IMR-90 (cell line): Measurements from ENCODE around the gene IL10. TPM values are rescaled to one million over a fixed set of nuclear protein-coding genes. Genes with fewer than 3 reads are reported as not detected.

Experiments
- ATAC-seq: fragments of 200-7000 bp; cut with Tn5 transposase; 2 replicates; pipeline ENCODE4 v1.9.1; 2020; ENCODE audit warnings: low read depth, mild to moderate bottlenecking, moderate library complexity
- BruUV-seq: library from RNA; stranded (reverse); fragments of 400-500 nt; replicated peaks from 2 replicates; lab custom pipeline; 2021; lab: Mats Ljungman, UMichigan
- CTCF ChIA-PET: fragments of 300-600 bp; formaldehyde crosslinking; extraction: SDS; loops from one replicate; lab custom pipeline; 2021; ENCODE audit warnings: antibody characterized with exemption; lab: Yijun Ruan, JAX
- POLR2A ChIA-PET: fragments of 300-600 bp; sonication (Branson Sonifier 250); formaldehyde crosslinking; loops from one replicate; lab custom pipeline; 2022; ENCODE audit warnings: antibody characterized with exemption; ENCODE audit not compliant: unreplicated experiment; lab: Charles Lee
- DNase-seq: peaks from one replicate; pipeline ENCODE4 v3.0.0; 2013
- H2AFZ ChIP-seq: replicated peaks from 2 replicates; pipeline ENCODE3; 2013; ENCODE audit warnings: low read length, mild to moderate bottlenecking; ENCODE audit not compliant: poor library complexity
- H2AK5ac ChIP-seq: 2 replicates; pipeline ENCODE4 v1.6.1; 2013; ENCODE audit warnings: low read depth, low read length, inconsistent platforms
- H2AK9ac ChIP-seq: replicated peaks from 2 replicates; pipeline ENCODE3; 2013; ENCODE audit warnings: mild to moderate bottlenecking, low read depth, low read length, moderate library complexity; ENCODE audit not compliant: poor library complexity
- H2BK120ac ChIP-seq: 2 replicates; pipeline ENCODE4 v1.6.1; 2013; ENCODE audit warnings: low read depth, low read length, inconsistent platforms
- H2BK15ac ChIP-seq: 3 replicates; pipeline ENCODE4 v1.6.1; 2013; ENCODE audit warnings: low read depth, low read length, inconsistent platforms
- H2BK20ac ChIP-seq: 2 replicates; pipeline ENCODE4 v1.6.1; 2013; ENCODE audit warnings: low read depth, mild to moderate bottlenecking, inconsistent platforms, low read length, moderate library complexity
- H2BK5ac ChIP-seq: 2 replicates; pipeline ENCODE4 v1.6.1; 2013; ENCODE audit warnings: mild to moderate bottlenecking, low read depth, low read length, inconsistent platforms; ENCODE audit not compliant: poor library complexity, severe bottlenecking
- H3K14ac ChIP-seq: replicated peaks from 2 replicates; pipeline ENCODE4 v1.6.1; 2013; ENCODE audit warnings: low read depth, low read length, inconsistent platforms
- H3K18ac ChIP-seq: 2 replicates; pipeline ENCODE4 v1.6.1; 2013; ENCODE audit warnings: low read depth, low read length, control low read depth
- H3K23ac ChIP-seq: 2 replicates; pipeline ENCODE4 v1.6.1; 2013; ENCODE audit warnings: low read depth, low read length, inconsistent platforms
- H3K27ac ChIP-seq: 2 replicates; pipeline ENCODE4 v1.5.1; 2013; ENCODE audit warnings: mild to moderate bottlenecking, control low read depth, low read length; ENCODE audit not compliant: insufficient read depth
- H3K27me3 ChIP-seq: 2 replicates; pipeline ENCODE4 v1.6.1; 2013; ENCODE audit warnings: low read length; ENCODE audit not compliant: control insufficient read depth, insufficient read depth
- H3K36me3 ChIP-seq: 2 replicates; pipeline ENCODE4 v1.6.1; 2013; ENCODE audit warnings: low read length, mixed read lengths; ENCODE audit not compliant: control insufficient read depth, insufficient read depth
- H3K4ac ChIP-seq: 2 replicates; pipeline ENCODE4 v1.6.1; 2013; ENCODE audit warnings: low read depth, low read length, inconsistent platforms
- H3K4me1 ChIP-seq: 2 replicates; pipeline ENCODE4 v1.6.1; 2013; ENCODE audit warnings: low read length, mixed read lengths; ENCODE audit not compliant: control insufficient read depth, insufficient read depth
- H3K4me2 ChIP-seq: 2 replicates; pipeline ENCODE4 v1.6.1; 2013; ENCODE audit warnings: low read depth, mild to moderate bottlenecking, control low read depth, low read length, moderate library complexity
- H3K4me3 ChIP-seq: 2 replicates; pipeline ENCODE4 v1.5.1; 2013; ENCODE audit warnings: low read depth, mild to moderate bottlenecking, control low read depth, low read length, moderate library complexity; ENCODE audit not compliant: insufficient read depth
- H3K56ac ChIP-seq: 2 replicates; pipeline ENCODE4 v1.6.1; 2013; ENCODE audit warnings: low read length, inconsistent platforms; ENCODE audit not compliant: insufficient read depth; ENCODE audit errors: extremely low read depth
- H3K79me1 ChIP-seq, 2 experiments: 2 replicates each; pipeline ENCODE4 v1.6.1; 2013; ENCODE audit warnings: low read length in 2 of 2, inconsistent platforms in 1 of 2, low read depth in 1 of 2
- H3K9ac ChIP-seq: 2 replicates; pipeline ENCODE4 v1.6.1; 2013; ENCODE audit warnings: low read depth, low read length, control low read depth
- H3K9me1 ChIP-seq: 2 replicates; pipeline ENCODE4 v1.6.1; 2013; ENCODE audit warnings: low read length, inconsistent platforms; ENCODE audit not compliant: insufficient read depth
- H3K9me3 ChIP-seq: 2 replicates; pipeline ENCODE4 v1.6.1; 2013; ENCODE audit warnings: low read length; ENCODE audit not compliant: control insufficient read depth, insufficient read depth
- H4K20me1 ChIP-seq: 2 replicates; pipeline ENCODE4 v1.6.1; 2013; ENCODE audit warnings: low read length, inconsistent platforms; ENCODE audit not compliant: insufficient read depth
- H4K5ac ChIP-seq: 2 replicates; pipeline ENCODE4 v1.6.1; 2013; ENCODE audit warnings: mild to moderate bottlenecking, low read depth, low read length, control low read depth
- H4K8ac ChIP-seq, 2 experiments: 2 replicates each; pipeline ENCODE4 v1.6.1; 2013; ENCODE audit warnings: low read depth in 2 of 2, low read length in 2 of 2, control low read depth in 1 of 2, inconsistent platforms in 1 of 2
- H4K91ac ChIP-seq: 2 replicates; pipeline ENCODE4 v1.6.1; 2013; ENCODE audit warnings: low read depth, low read length, inconsistent platforms; ENCODE audit not compliant: insufficient read depth
- FOS ChIP-seq: fragments of 150-350 bp; IDR thresholded peaks from 2 replicates; pipeline ENCODE4 v1.6.1; 2016; ENCODE audit warnings: low read depth, low read length
- POLR2A ChIP-seq: IDR thresholded peaks from 2 replicates; pipeline ENCODE4 v1.6.1; 2012; ENCODE audit warnings: mild to moderate bottlenecking, low read depth, low read length
- RAD21 ChIP-seq: IDR thresholded peaks from 2 replicates; pipeline ENCODE4 v1.6.1; 2012; ENCODE audit warnings: low read length, improper control_type of control experiment
- SMC3 ChIP-seq: fragments of 150-350 bp; IDR thresholded peaks from 2 replicates; pipeline ENCODE4 v1.6.1; 2016; ENCODE audit warnings: low read depth, mild to moderate bottlenecking, antibody characterized with exemption, low read length, moderate library complexity
- WGBS, 2 experiments: methylation state at CpG; one replicate each; pipeline versions ENCODE4 v1.1.5 to v1.1.7; 2013; ENCODE audit warnings: missing lambda C conversion rate in 2 of 2; ENCODE audit not compliant: insufficient read length in 1 of 2; ENCODE audit errors: extremely low coverage in 2 of 2; 5-methylcytosine and 5-hydroxymethylcytosine counted together
- dilution Hi-C: fragments of 300-500 bp; cut with HindIII; formaldehyde crosslinking; loops from one replicate; pipeline ENCODE4 v1.14.3; 2018; ENCODE audit warnings: low sequenced_read_pairs; ENCODE audit not compliant: unreplicated experiment
- in situ Hi-C: fragments of 300-500 bp; cut with MboI; formaldehyde crosslinking; loops from 3 replicates; pipeline ENCODE4 v1.14.3; 2019; ENCODE audit warnings: low sequenced_read_pairs, inconsistent platforms, mixed read lengths
- intact Hi-C: fragments of 100-400 bp; cut with micrococcal nuclease; formaldehyde crosslinking; loops from 2 replicates; pipeline ENCODE4 v1.10.0; 2022
- polyA plus RNA-seq, 3 experiments: library from polyadenylated mRNA; depleted of rRNA; stranded (reverse); fragments of >200 nt; gene quantifications; 2 replicates each; pipeline ENCODE4 v1.2.3, GENCODE V29; 2012; ENCODE audit warnings: low replicate concordance in 1 of 3
- total RNA-seq: library from RNA; depleted of rRNA; stranded (reverse); fragments of >200 nt; gene quantifications from 2 replicates; pipeline ENCODE4 v1.2.3, GENCODE V29; 2012
- TF ChIP-seq, protein P1 (sequence below): conservative IDR thresholded peaks from 2 replicates; pipeline ENCODE4 v1.5.1; 2012; ENCODE audit warnings: mild to moderate bottlenecking, low read depth, low read length, improper control_type of control experiment

Gene IL10
- total and polyA plus RNA-seq, 2 of the 4 experiments (the other 2 are of a cell fraction), result not detected

DNA sequence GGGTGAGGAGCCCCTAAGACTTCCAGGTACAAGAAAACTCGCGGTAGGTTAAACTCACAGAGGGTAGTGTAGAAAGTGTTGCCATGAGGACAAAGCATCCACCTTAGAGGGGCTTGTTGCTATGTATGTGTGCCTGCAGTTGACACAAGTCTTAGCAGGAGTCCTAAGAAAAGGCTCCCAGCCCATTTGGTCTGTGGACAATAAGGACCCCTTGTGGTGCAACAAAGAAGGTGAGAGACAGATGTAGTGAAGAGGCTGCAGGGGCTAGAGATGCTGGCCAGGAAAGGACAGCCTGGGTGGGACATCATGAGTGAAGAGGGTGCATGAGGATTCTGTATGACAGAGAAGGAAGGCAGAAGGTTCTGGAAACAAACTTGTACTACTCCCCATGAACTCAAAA, 36.3 kb upstream of the IL10 start:
- Histone ChIP-seq H3K27ac (no peak overlapping the region), H2AK5ac (peak overlapping the region; percentile 51; the same call in 1 of the 2 replicates), H2BK120ac (no peak overlapping the region), H2BK15ac (no peak overlapping the region), H4K91ac (no peak overlapping the region), H3K4me3 (no peak overlapping the region), H3K27me3 (peaks cover 5% of the 10 kb centered on the region; the same call in 1 of the 2 replicates), H4K20me1 (no peaks in the 10 kb centered on the region), H3K23ac (no peak overlapping the region), H2BK5ac (no peak overlapping the region), H3K4me2 (no peak overlapping the region), H3K9ac (no peak overlapping the region), H4K8ac (no peak overlapping the region), H2BK20ac (no peak overlapping the region), H3K14ac (no peak overlapping the region), H3K9me3 (peaks cover 2% of the 10 kb centered on the region; the same call in 1 of the 2 replicates), H3K36me3 (no peaks in the 10 kb centered on the region), H3K79me1 (no peaks in the 10 kb centered on the region), H2AK9ac (peak overlapping the region; percentile 34), H4K5ac (no peak overlapping the region), H3K18ac (no peak overlapping the region), H3K56ac (no peak overlapping the region), H2AFZ (no peak overlapping the region), H3K4ac (no peak overlapping the region), H3K4me1 (no peaks in the 10 kb centered on the region), H3K9me1 (no peaks in the 10 kb centered on the region)
- CTCF ChIA-PET, result interaction anchor here (0.7 to 3.2 kb wide), 12 partner anchors 15 to 178 kb away, joined by 3 to 39 read pairs (median 5); partner anchors contain the start of genes DYRK3 and IL19
- no TSS peak for BruUV-seq
- dilution Hi-C loops, result no loop called here
- in situ Hi-C loops, result loop anchor here (5.0 kb wide), 2 partner anchors 71 to 104 kb away; no protein-coding TSS in a partner anchor
- TF ChIP-seq SMC3 (peak; percentile 83), POLR2A (no peak), FOS (no peak), RAD21 (peak; percentile 82)
- TF ChIP-seq, protein P1, sequence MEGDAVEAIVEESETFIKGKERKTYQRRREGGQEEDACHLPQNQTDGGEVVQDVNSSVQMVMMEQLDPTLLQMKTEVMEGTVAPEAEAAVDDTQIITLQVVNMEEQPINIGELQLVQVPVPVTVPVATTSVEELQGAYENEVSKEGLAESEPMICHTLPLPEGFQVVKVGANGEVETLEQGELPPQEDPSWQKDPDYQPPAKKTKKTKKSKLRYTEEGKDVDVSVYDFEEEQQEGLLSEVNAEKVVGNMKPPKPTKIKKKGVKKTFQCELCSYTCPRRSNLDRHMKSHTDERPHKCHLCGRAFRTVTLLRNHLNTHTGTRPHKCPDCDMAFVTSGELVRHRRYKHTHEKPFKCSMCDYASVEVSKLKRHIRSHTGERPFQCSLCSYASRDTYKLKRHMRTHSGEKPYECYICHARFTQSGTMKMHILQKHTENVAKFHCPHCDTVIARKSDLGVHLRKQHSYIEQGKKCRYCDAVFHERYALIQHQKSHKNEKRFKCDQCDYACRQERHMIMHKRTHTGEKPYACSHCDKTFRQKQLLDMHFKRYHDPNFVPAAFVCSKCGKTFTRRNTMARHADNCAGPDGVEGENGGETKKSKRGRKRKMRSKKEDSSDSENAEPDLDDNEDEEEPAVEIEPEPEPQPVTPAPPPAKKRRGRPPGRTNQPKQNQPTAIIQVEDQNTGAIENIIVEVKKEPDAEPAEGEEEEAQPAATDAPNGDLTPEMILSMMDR, result peak; percentile 62
- peak; percentile 54; the same call in 1 of the 2 replicates for ATAC-seq
- WGBS, 2 experiments, result no CpG with 5 or more reads among the region's 2 CpGs
- peak; percentile 57 for DNase-seq
- intact Hi-C loops, result loop anchor here (1.0 to 2.0 kb wide), 4 partner anchors 74 to 174 kb away; no protein-coding TSS in a partner anchor
- POLR2A ChIA-PET, result no interaction called here
